HepG2 (cell line): Measurements from ENCODE around the gene GNAZ. TPM values are rescaled to one million over a fixed set of nuclear protein-coding genes. Genes with fewer than 3 reads are reported as not detected.

ENCODE experiments used
- FOSL2 ChIP-seq: sonication (generic); formaldehyde crosslinking; IDR thresholded peaks from 2 replicates; pipeline ENCODE4 v1.4.0; 2020; ENCODE audit warnings: missing genetic modification reagents
- FOXK2 ChIP-seq: fragments of 450-650 bp; IDR thresholded peaks from 2 replicates; pipeline ENCODE4 v1.6.1; 2016
- HHEX ChIP-seq: IDR thresholded peaks from 2 replicates; pipeline ENCODE4 v1.6.1; 2016; ENCODE audit warnings: control low read depth
- HNF4G ChIP-seq, 2 experiments: sonication (generic) in 1 of 2; formaldehyde crosslinking in 1 of 2; IDR thresholded peaks; 2 replicates each; pipeline versions ENCODE4 v1.4.0 to v1.6.1; 2011 to 2020; ENCODE audit warnings: borderline replicate concordance in 2 of 2, low read depth in 2 of 2, mild to moderate bottlenecking in 2 of 2, low read length in 1 of 2, missing genetic modification reagents in 1 of 2, moderate library complexity in 1 of 2
- HNRNPL ChIP-seq: fragments of 200-400 bp; formaldehyde crosslinking; IDR thresholded peaks from 2 replicates; pipeline ENCODE4 v1.6.1; 2017; ENCODE audit warnings: mild to moderate bottlenecking, low read depth, low read length
- LBX2 ChIP-seq: sonication (generic); formaldehyde crosslinking; IDR thresholded peaks from 2 replicates; pipeline ENCODE4 v1.5.0; 2020; ENCODE audit warnings: missing genetic modification reagents, mild to moderate bottlenecking, borderline replicate concordance
- MTERF4 ChIP-seq: sonication (generic); formaldehyde crosslinking; IDR thresholded peaks from 2 replicates; pipeline ENCODE4 v1.8.0; 2023; ENCODE audit warnings: mild to moderate bottlenecking, missing genetic modification reagents
- NFYC ChIP-seq: IDR thresholded peaks from 2 replicates; pipeline ENCODE4 v1.6.1; 2016; ENCODE audit warnings: missing genetic modification reagents, missing compliant biosample characterization
- NR2F1 ChIP-seq, 2 experiments: fragments of 450-650 bp in 1 of 2; formaldehyde crosslinking in 1 of 2; IDR thresholded peaks; 2 replicates each; pipeline versions ENCODE4 v1.5.0 to v1.6.1; 2016 to 2020; ENCODE audit warnings: mild to moderate bottlenecking in 1 of 2, missing compliant biosample characterization in 1 of 2, missing genetic modification reagents in 1 of 2, moderate library complexity in 1 of 2
- PRPF4 ChIP-seq: fragments of 200-400 bp; formaldehyde crosslinking; IDR thresholded peaks from 2 replicates; pipeline ENCODE4 v1.6.1; 2016; ENCODE audit warnings: low read length, low read depth; ENCODE audit not compliant: poor library complexity, severe bottlenecking
- SMAD9 ChIP-seq: sonication (generic); formaldehyde crosslinking; IDR thresholded peaks from 2 replicates; pipeline ENCODE4 v1.5.1; 2020; ENCODE audit warnings: mild to moderate bottlenecking, missing genetic modification reagents
- SOX13 ChIP-seq, 3 experiments: fragments of 450-650 bp in 1 of 3; sonication (generic) in 1 of 3; formaldehyde crosslinking in 1 of 3; IDR thresholded peaks in 2 of 3; conservative IDR thresholded peaks in 1 of 3; 2 replicates each; pipeline versions ENCODE4 v1.5.0 to v1.6.1; 2016 to 2020; ENCODE audit warnings: antibody characterized with exemption in 1 of 3, mild to moderate bottlenecking in 1 of 3, missing compliant biosample characterization in 1 of 3, missing genetic modification reagents in 1 of 3, moderate library complexity in 1 of 3
- SRF ChIP-seq: IDR thresholded peaks from 2 replicates; pipeline ENCODE4 v1.6.1; 2011; ENCODE audit warnings: mild to moderate bottlenecking, low read depth, low read length, moderate library complexity
- ZBTB38 ChIP-seq: sonication (generic); formaldehyde crosslinking; IDR thresholded peaks from 2 replicates; pipeline ENCODE4 v1.5.1; 2020; ENCODE audit warnings: mild to moderate bottlenecking, missing genetic modification reagents
- ZFX ChIP-seq: sonication (generic); formaldehyde crosslinking; IDR thresholded peaks from 2 replicates; pipeline ENCODE4 v1.4.0; 2020; ENCODE audit warnings: mild to moderate bottlenecking, low read depth, missing genetic modification reagents, moderate library complexity
- ZNF235 ChIP-seq: sonication (generic); formaldehyde crosslinking; IDR thresholded peaks from 2 replicates; pipeline ENCODE4 v1.8.1; 2023; ENCODE audit warnings: mild to moderate bottlenecking, missing genetic modification reagents, borderline replicate concordance
- ZNF354B ChIP-seq: sonication (generic); formaldehyde crosslinking; IDR thresholded peaks from 2 replicates; pipeline ENCODE4 v1.8.0; 2022; ENCODE audit warnings: mild to moderate bottlenecking, missing genetic modification reagents
- ZNF577 ChIP-seq: sonication (generic); formaldehyde crosslinking; IDR thresholded peaks from 2 replicates; pipeline ENCODE4 v1.4.0; 2020; ENCODE audit warnings: mild to moderate bottlenecking, low read depth, missing genetic modification reagents, borderline replicate concordance
- ZNF644 ChIP-seq: IDR thresholded peaks from 2 replicates; pipeline ENCODE4 v1.6.1; 2016; ENCODE audit warnings: low read depth
- ZZZ3 ChIP-seq: sonication (generic); formaldehyde crosslinking; IDR thresholded peaks from 2 replicates; pipeline ENCODE4 v1.4.0; 2020; ENCODE audit warnings: missing genetic modification reagents, mild to moderate bottlenecking, borderline replicate concordance
- polyA plus RNA-seq, 8 experiments: library from polyadenylated mRNA; depleted of rRNA in 3 of 8; stranded (reverse) in 7 of 8; unstranded in 1 of 8; fragments of >200 nt; fragmentation: Illumina TruSeq in 4 of 8; extraction: Trizol in 4 of 8; gene quantifications; 2 replicates each; pipeline versions ENCODE4 v1.2.1 to v1.2.3, GENCODE V29; 2011 to 2016; ENCODE audit warnings: low read depth in 4 of 8, missing spikeins in 1 of 8, mixed read lengths in 1 of 8; ENCODE audit not compliant: insufficient read depth in 1 of 8
- total RNA-seq, 5 experiments: library from RNA; depleted of rRNA; stranded (reverse); fragments of >200 nt; fragmentation: Illumina TruSeq; extraction: Trizol; gene quantifications; 2 replicates each; pipeline ENCODE4 v1.2.3, GENCODE V29; 2016; ENCODE audit warnings: low read depth in 1 of 5
- TF ChIP-seq, protein P1 (sequence below): sonication (generic); formaldehyde crosslinking; IDR thresholded peaks from 2 replicates; pipeline ENCODE4 v1.5.0; 2020; ENCODE audit warnings: mild to moderate bottlenecking, missing genetic modification reagents, borderline replicate concordance
- TF ChIP-seq, protein P2 (sequence below): sonication (generic); formaldehyde crosslinking; conservative IDR thresholded peaks from 2 replicates; pipeline ENCODE4 v1.4.0; 2020; ENCODE audit warnings: missing genetic modification reagents

Gene GNAZ
- total and polyA plus RNA-seq, 2 of the 13 experiments (the other 11 are each of a cell fraction or from before 2014, with no cell fraction given), result 11.4 to 22.3 TPM

DNA sequence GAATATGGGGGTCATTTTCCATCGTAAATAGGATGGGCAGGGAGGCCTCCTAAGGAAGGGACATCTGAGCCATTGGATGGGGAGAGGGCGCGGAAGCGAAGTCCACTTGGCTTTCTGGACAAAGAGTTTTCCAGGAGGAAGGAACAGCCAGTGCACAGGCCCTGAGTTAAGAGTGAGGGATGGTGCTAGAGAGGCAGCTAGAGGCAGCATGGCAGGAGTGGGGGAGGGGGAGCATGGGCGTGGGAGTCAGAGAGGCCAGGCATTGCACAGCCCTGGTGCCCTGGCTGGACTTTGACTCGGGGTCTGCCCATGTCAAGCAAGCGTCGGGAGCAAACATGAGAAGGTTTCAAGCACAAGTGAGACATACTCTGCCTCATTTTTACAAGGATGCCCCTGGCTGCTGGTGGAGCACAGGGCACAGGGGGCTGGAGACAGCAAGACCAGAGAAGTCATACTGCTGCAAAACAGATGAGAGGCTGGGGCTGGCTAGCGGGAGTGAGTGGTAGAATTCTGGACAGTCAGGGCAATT lies 9.0 kb downstream of the GNAZ start (continued):
- TF ChIP-seq, protein P1, sequence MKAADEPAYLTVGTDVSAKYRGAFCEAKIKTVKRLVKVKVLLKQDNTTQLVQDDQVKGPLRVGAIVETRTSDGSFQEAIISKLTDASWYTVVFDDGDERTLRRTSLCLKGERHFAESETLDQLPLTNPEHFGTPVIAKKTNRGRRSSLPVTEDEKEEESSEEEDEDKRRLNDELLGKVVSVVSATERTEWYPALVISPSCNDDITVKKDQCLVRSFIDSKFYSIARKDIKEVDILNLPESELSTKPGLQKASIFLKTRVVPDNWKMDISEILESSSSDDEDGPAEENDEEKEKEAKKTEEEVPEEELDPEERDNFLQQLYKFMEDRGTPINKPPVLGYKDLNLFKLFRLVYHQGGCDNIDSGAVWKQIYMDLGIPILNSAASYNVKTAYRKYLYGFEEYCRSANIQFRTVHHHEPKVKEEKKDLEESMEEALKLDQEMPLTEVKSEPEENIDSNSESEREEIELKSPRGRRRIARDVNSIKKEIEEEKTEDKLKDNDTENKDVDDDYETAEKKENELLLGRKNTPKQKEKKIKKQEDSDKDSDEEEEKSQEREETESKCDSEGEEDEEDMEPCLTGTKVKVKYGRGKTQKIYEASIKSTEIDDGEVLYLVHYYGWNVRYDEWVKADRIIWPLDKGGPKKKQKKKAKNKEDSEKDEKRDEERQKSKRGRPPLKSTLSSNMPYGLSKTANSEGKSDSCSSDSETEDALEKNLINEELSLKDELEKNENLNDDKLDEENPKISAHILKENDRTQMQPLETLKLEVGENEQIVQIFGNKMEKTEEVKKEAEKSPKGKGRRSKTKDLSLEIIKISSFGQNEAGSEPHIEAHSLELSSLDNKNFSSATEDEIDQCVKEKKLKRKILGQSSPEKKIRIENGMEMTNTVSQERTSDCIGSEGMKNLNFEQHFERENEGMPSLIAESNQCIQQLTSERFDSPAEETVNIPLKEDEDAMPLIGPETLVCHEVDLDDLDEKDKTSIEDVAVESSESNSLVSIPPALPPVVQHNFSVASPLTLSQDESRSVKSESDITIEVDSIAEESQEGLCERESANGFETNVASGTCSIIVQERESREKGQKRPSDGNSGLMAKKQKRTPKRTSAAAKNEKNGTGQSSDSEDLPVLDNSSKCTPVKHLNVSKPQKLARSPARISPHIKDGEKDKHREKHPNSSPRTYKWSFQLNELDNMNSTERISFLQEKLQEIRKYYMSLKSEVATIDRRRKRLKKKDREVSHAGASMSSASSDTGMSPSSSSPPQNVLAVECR, result peak; percentile 63; the same call in 1 of the 2 replicates
- TF ChIP-seq MTERF4 (CRISPR knock-in tag) (no peak), FOXK2 (no peak), HNF4G (IDR thresholded peaks at IDR 0.05; ENCODE audit: borderline replicate concordance, low read depth, low read length) (peak; percentile 96), HNF4G (CRISPR knock-in tag; IDR thresholded peaks at IDR 0.05; ENCODE audit: borderline replicate concordance, low read depth) (peak; percentile 96), SMAD9 (CRISPR knock-in tag) (no peak), HHEX (CRISPR knock-in tag) (no peak), FOSL2 (CRISPR knock-in tag) (peak; percentile 90), SRF (no peak), ZFX (CRISPR knock-in tag) (peak; percentile 59), HNRNPL (peak; percentile 99), NR2F1 (CRISPR knock-in tag; IDR thresholded peaks at IDR 0.05) (peak; percentile 85 to 88), ZNF354B (CRISPR knock-in tag) (no peak), ZNF235 (CRISPR knock-in tag) (0 out of 2 replicates have a peak, but pooled peaks have one; percentile 57), SOX13 (IDR thresholded peaks at IDR 0.05) (no peak), SOX13 (CRISPR knock-in tag; conservative IDR thresholded peaks at IDR 0.05 in 1 of 2, IDR thresholded peaks at IDR 0.05 in 1 of 2) (peak in 1 of 2 experiments; percentile 57; a peak in 1 of 4 replicates), ZNF644 (CRISPR knock-in tag) (peak; percentile 81), LBX2 (CRISPR knock-in tag) (no peak), NFYC (no peak), ZZZ3 (CRISPR knock-in tag) (no peak), PRPF4 (peak; percentile 36), ZBTB38 (CRISPR knock-in tag) (peak; percentile 64), ZNF577 (CRISPR knock-in tag) (no peak)
- TF ChIP-seq, protein P2, sequence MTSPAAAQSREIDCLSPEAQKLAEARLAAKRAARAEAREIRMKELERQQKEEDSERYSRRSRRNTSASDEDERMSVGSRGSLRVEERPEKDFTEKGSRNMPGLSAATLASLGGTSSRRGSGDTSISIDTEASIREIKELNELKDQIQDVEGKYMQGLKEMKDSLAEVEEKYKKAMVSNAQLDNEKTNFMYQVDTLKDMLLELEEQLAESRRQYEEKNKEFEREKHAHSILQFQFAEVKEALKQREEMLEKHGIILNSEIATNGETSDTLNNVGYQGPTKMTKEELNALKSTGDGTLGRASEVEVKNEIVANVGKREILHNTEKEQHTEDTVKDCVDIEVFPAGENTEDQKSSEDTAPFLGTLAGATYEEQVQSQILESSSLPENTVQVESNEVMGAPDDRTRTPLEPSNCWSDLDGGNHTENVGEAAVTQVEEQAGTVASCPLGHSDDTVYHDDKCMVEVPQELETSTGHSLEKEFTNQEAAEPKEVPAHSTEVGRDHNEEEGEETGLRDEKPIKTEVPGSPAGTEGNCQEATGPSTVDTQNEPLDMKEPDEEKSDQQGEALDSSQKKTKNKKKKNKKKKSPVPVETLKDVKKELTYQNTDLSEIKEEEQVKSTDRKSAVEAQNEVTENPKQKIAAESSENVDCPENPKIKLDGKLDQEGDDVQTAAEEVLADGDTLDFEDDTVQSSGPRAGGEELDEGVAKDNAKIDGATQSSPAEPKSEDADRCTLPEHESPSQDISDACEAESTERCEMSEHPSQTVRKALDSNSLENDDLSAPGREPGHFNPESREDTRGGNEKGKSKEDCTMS, result no peak
